HepG2 (cell line): ENCODE measurements around the gene LBX2. TPM values are rescaled to one million over a fixed set of nuclear protein-coding genes. Genes with fewer than 3 reads are reported as not detected.

Experiments
- EHMT2 ChIP-seq: fragments of 200-600 bp; sonication (generic); IDR thresholded peaks from 2 replicates; pipeline ENCODE4 v1.7.0; 2017; ENCODE audit warnings: antibody characterized with exemption, low read depth, low read length, borderline replicate concordance
- GABPA ChIP-seq, 2 experiments: IDR thresholded peaks; 2 replicates each; pipeline ENCODE4 v1.6.1; 2011 to 2016; ENCODE audit warnings: low read depth in 2 of 2, low read length in 1 of 2, missing biosample characterization in 1 of 2, missing genetic modification characterization in 1 of 2
- GLI4 ChIP-seq: sonication (generic); formaldehyde crosslinking; IDR thresholded peaks from 2 replicates; pipeline ENCODE4 v1.5.1; 2020; ENCODE audit warnings: missing genetic modification reagents, mild to moderate bottlenecking, moderate library complexity, borderline replicate concordance
- HNRNPL ChIP-seq: fragments of 200-400 bp; formaldehyde crosslinking; IDR thresholded peaks from 2 replicates; pipeline ENCODE4 v1.6.1; 2017; ENCODE audit warnings: mild to moderate bottlenecking, low read depth, low read length
- NFE2L1 ChIP-seq: sonication (generic); formaldehyde crosslinking; IDR thresholded peaks from 2 replicates; pipeline ENCODE4 v1.4.0; 2020; ENCODE audit warnings: missing genetic modification reagents, mild to moderate bottlenecking, borderline replicate concordance
- NFYC ChIP-seq: IDR thresholded peaks from 2 replicates; pipeline ENCODE4 v1.6.1; 2016; ENCODE audit warnings: missing genetic modification reagents, missing compliant biosample characterization
- RARA ChIP-seq: IDR thresholded peaks from 2 replicates; pipeline ENCODE4 v1.6.1; 2016; ENCODE audit warnings: missing genetic modification reagents, missing compliant biosample characterization
- RBAK ChIP-seq: sonication (generic); formaldehyde crosslinking; IDR thresholded peaks from 2 replicates; pipeline ENCODE4 v1.5.1; 2020; ENCODE audit warnings: mild to moderate bottlenecking, missing genetic modification reagents
- RFXAP ChIP-seq: sonication (generic); formaldehyde crosslinking; IDR thresholded peaks from 2 replicates; pipeline ENCODE4 v1.4.0; 2020; ENCODE audit warnings: missing genetic modification reagents, borderline replicate concordance
- SKIL ChIP-seq: sonication (generic); formaldehyde crosslinking; IDR thresholded peaks from 2 replicates; pipeline ENCODE4 v1.8.0; 2022; ENCODE audit warnings: missing genetic modification reagents, mild to moderate bottlenecking, moderate library complexity, borderline replicate concordance
- SOX13 ChIP-seq, 3 experiments: fragments of 450-650 bp in 1 of 3; sonication (generic) in 1 of 3; formaldehyde crosslinking in 1 of 3; IDR thresholded peaks in 2 of 3; conservative IDR thresholded peaks in 1 of 3; 2 replicates each; pipeline versions ENCODE4 v1.5.0 to v1.6.1; 2016 to 2020; ENCODE audit warnings: antibody characterized with exemption in 1 of 3, mild to moderate bottlenecking in 1 of 3, missing compliant biosample characterization in 1 of 3, missing genetic modification reagents in 1 of 3, moderate library complexity in 1 of 3
- SOX5 ChIP-seq: IDR thresholded peaks from 2 replicates; pipeline ENCODE4 v1.6.1; 2016; ENCODE audit warnings: borderline replicate concordance
- SRY ChIP-seq: sonication (generic); formaldehyde crosslinking; IDR thresholded peaks from 2 replicates; pipeline ENCODE4 v1.8.0; 2022; ENCODE audit warnings: mild to moderate bottlenecking, missing genetic modification reagents
- TBL1XR1 ChIP-seq: fragments of 150-350 bp; IDR thresholded peaks from 2 replicates; pipeline ENCODE4 v1.6.1; 2014; ENCODE audit warnings: borderline replicate concordance, low read length; ENCODE audit not compliant: partially characterized antibody
- ZBTB44 ChIP-seq: sonication (generic); formaldehyde crosslinking; IDR thresholded peaks from 2 replicates; pipeline ENCODE4 v1.4.0; 2020; ENCODE audit warnings: missing genetic modification reagents
- ZFP36L2 ChIP-seq: sonication (generic); formaldehyde crosslinking; IDR thresholded peaks from 2 replicates; pipeline ENCODE4 v1.4.0; 2020; ENCODE audit warnings: missing genetic modification reagents
- ZFX ChIP-seq: sonication (generic); formaldehyde crosslinking; IDR thresholded peaks from 2 replicates; pipeline ENCODE4 v1.4.0; 2020; ENCODE audit warnings: mild to moderate bottlenecking, low read depth, missing genetic modification reagents, moderate library complexity
- ZNF468 ChIP-seq: sonication (generic); formaldehyde crosslinking; IDR thresholded peaks from 2 replicates; pipeline ENCODE4 v1.8.0; 2022; ENCODE audit warnings: mild to moderate bottlenecking, moderate library complexity, missing genetic modification reagents
- ZNF790 ChIP-seq: sonication (generic); formaldehyde crosslinking; IDR thresholded peaks from 2 replicates; pipeline ENCODE4 v1.8.0; 2022; ENCODE audit warnings: missing genetic modification reagents, mild to moderate bottlenecking, borderline replicate concordance
- polyA plus RNA-seq, 8 experiments: library from polyadenylated mRNA; depleted of rRNA in 3 of 8; stranded (reverse) in 7 of 8; unstranded in 1 of 8; fragments of >200 nt; fragmentation: Illumina TruSeq in 4 of 8; extraction: Trizol in 4 of 8; gene quantifications; 2 replicates each; pipeline versions ENCODE4 v1.2.1 to v1.2.3, GENCODE V29; 2011 to 2016; ENCODE audit warnings: low read depth in 4 of 8, missing spikeins in 1 of 8, mixed read lengths in 1 of 8; ENCODE audit not compliant: insufficient read depth in 1 of 8
- total RNA-seq, 5 experiments: library from RNA; depleted of rRNA; stranded (reverse); fragments of >200 nt; fragmentation: Illumina TruSeq; extraction: Trizol; gene quantifications; 2 replicates each; pipeline ENCODE4 v1.2.3, GENCODE V29; 2016; ENCODE audit warnings: low read depth in 1 of 5
- TF ChIP-seq, protein P1 (sequence below): sonication (generic); formaldehyde crosslinking; IDR thresholded peaks from 2 replicates; pipeline ENCODE4 v1.4.0; 2020; ENCODE audit warnings: mild to moderate bottlenecking, low read depth, missing genetic modification reagents
- TF ChIP-seq, protein P2 (sequence below): IDR thresholded peaks from 2 replicates; pipeline ENCODE4 v1.6.1; 2016; ENCODE audit warnings: low read depth, control low read depth

Gene LBX2
- total and polyA plus RNA-seq, 2 of the 13 experiments (the other 11 are each of a cell fraction or from before 2014, with no cell fraction given) = 6.4 to 8.1 TPM

- 0 out of 2 replicates have a peak, but pooled peaks have one; percentile 20 for TF ChIP-seq SRY (CRISPR knock-in tag)
- peak; percentile 45; the same call in 1 of the 2 replicates for TF ChIP-seq ZNF468
- TF ChIP-seq ZBTB44 (CRISPR knock-in tag) = 0 out of 2 replicates have a peak, but pooled peaks have one; percentile 64
- TF ChIP-seq ZFX (CRISPR knock-in tag) = peak; percentile 96
- TF ChIP-seq RFXAP (CRISPR knock-in tag) = peak; percentile 64
- no peak for TF ChIP-seq NFYC (CRISPR knock-in tag)
- no peak for TF ChIP-seq GABPA (IDR thresholded peaks at IDR 0.05; ENCODE audit: low read depth, low read length)
- 0 out of 2 replicates have a peak, but pooled peaks have one; percentile 34 for TF ChIP-seq GABPA (CRISPR knock-in tag; IDR thresholded peaks at IDR 0.05; ENCODE audit: low read depth)
- 0 out of 2 replicates have a peak, but pooled peaks have one; percentile 30 for TF ChIP-seq ZNF790 (CRISPR knock-in tag)
- peak; percentile 70; the same call in 1 of the 2 replicates for TF ChIP-seq NFE2L1 (CRISPR knock-in tag)
- TF ChIP-seq HNRNPL = 0 out of 2 replicates have a peak, but pooled peaks have one; percentile 50
- TF ChIP-seq, protein P1, sequence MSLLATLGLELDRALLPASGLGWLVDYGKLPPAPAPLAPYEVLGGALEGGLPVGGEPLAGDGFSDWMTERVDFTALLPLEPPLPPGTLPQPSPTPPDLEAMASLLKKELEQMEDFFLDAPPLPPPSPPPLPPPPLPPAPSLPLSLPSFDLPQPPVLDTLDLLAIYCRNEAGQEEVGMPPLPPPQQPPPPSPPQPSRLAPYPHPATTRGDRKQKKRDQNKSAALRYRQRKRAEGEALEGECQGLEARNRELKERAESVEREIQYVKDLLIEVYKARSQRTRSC (CRISPR knock-in tag) = no peak; the same call in 1 of the 2 replicates
- TF ChIP-seq SOX5 (CRISPR knock-in tag) = no peak
- TF ChIP-seq SOX13 (IDR thresholded peaks at IDR 0.05) = no peak
- TF ChIP-seq SOX13 (CRISPR knock-in tag; conservative IDR thresholded peaks at IDR 0.05 in 1 of 2, IDR thresholded peaks at IDR 0.05 in 1 of 2) = 0 out of 4 replicates have a peak, but pooled peaks of 1 of the 2 experiments have one; percentile 21
- no peak for TF ChIP-seq RBAK (CRISPR knock-in tag)
- TF ChIP-seq TBL1XR1 = no peak
- TF ChIP-seq SKIL (CRISPR knock-in tag) = no peak
- no peak for TF ChIP-seq EHMT2
- TF ChIP-seq RARA (CRISPR knock-in tag) = no peak
- no peak for TF ChIP-seq GLI4 (CRISPR knock-in tag)
- 0 out of 2 replicates have a peak, but pooled peaks have one; percentile 13 for TF ChIP-seq ZFP36L2 (CRISPR knock-in tag)
- TF ChIP-seq, protein P2, sequence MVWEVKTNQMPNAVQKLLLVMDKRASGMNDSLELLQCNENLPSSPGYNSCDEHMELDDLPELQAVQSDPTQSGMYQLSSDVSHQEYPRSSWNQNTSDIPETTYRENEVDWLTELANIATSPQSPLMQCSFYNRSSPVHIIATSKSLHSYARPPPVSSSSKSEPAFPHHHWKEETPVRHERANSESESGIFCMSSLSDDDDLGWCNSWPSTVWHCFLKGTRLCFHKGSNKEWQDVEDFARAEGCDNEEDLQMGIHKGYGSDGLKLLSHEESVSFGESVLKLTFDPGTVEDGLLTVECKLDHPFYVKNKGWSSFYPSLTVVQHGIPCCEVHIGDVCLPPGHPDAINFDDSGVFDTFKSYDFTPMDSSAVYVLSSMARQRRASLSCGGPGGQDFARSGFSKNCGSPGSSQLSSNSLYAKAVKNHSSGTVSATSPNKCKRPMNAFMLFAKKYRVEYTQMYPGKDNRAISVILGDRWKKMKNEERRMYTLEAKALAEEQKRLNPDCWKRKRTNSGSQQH (CRISPR knock-in tag) = no peak; the same call in 1 of the 2 replicates
These were observed 17.2 kb downstream of the LBX2 start (continued) for GRCh38 chr2:74481961-74482800.
